BE2C (cell line): ENCODE results near the gene NCOA7.
"Not testable (repeated sequence)": the region's sequence is repeated elsewhere in the genome, so short reads cannot be mapped to it uniquely, and the experiment has no call there.

Experiments
- DNase-seq: peaks from one replicate; pipeline ENCODE4 v3.0.0-alpha.2; 2020
- H3K27me3 ChIP-seq: fragments of 250-450 bp; sonication (Bioruptor Pico); 2 replicates; pipeline ENCODE4 v1.5.1; 2020; ENCODE audit warnings: mild to moderate bottlenecking
- H3K36me3 ChIP-seq: fragments of 250-450 bp; sonication (Bioruptor Pico); 2 replicates; pipeline ENCODE4 v1.5.1; 2020; ENCODE audit warnings: mild to moderate bottlenecking
- H3K4me1 ChIP-seq: fragments of 250-450 bp; sonication (Bioruptor Pico); 2 replicates; pipeline ENCODE4 v1.5.1; 2020
- H3K4me3 ChIP-seq: 2 replicates; pipeline ENCODE4 v1.5.1; 2011; ENCODE audit warnings: low read depth, low read length
- H3K9me3 ChIP-seq: fragments of 250-450 bp; sonication (Bioruptor Pico); 2 replicates; pipeline ENCODE4 v1.5.1; 2020
- TF ChIP-seq, protein P1 (sequence below): IDR thresholded peaks from 2 replicates; pipeline ENCODE4 v1.5.1; 2012; ENCODE audit warnings: mild to moderate bottlenecking, low read depth, low read length

NCOA7 gene

DNA sequence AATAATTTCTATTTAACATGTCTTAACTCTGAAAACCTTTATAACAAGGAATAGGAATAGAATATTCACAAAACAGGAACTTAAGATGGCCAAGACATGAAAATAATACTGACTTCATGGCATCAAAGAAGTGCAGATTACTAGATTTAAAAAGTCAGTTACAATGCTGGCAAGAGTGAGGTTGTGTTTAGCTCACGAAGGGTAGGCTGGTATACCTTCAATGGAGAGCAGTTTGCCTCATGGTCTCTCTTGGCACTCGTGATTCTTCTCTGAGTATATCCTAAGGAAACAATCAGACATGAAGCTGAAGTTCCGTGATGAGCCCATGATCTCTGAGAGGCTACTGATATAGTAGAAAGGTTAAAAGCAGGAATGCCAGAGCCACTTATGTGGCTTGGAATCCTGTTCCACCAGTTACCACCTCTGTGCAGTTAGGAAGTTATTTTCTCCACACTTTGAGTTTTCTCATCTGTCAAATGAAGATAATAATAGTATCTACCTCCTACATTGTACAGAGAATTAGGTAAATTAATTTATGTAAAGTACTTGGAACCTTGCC is 7.2 kb downstream of the NCOA7 start:
- Histone ChIP-seq H3K9me3 (no peaks in the 10 kb centered on the region), H3K4me1 (peaks cover 54% of the 10 kb centered on the region), H3K36me3 (peaks cover 53% of the 10 kb centered on the region), H3K27me3 (no peaks in the 10 kb centered on the region), H3K4me3 (no peak overlapping the region)
- no peak for DNase-seq
- TF ChIP-seq, protein P1, sequence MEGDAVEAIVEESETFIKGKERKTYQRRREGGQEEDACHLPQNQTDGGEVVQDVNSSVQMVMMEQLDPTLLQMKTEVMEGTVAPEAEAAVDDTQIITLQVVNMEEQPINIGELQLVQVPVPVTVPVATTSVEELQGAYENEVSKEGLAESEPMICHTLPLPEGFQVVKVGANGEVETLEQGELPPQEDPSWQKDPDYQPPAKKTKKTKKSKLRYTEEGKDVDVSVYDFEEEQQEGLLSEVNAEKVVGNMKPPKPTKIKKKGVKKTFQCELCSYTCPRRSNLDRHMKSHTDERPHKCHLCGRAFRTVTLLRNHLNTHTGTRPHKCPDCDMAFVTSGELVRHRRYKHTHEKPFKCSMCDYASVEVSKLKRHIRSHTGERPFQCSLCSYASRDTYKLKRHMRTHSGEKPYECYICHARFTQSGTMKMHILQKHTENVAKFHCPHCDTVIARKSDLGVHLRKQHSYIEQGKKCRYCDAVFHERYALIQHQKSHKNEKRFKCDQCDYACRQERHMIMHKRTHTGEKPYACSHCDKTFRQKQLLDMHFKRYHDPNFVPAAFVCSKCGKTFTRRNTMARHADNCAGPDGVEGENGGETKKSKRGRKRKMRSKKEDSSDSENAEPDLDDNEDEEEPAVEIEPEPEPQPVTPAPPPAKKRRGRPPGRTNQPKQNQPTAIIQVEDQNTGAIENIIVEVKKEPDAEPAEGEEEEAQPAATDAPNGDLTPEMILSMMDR, result no peak

DNA sequence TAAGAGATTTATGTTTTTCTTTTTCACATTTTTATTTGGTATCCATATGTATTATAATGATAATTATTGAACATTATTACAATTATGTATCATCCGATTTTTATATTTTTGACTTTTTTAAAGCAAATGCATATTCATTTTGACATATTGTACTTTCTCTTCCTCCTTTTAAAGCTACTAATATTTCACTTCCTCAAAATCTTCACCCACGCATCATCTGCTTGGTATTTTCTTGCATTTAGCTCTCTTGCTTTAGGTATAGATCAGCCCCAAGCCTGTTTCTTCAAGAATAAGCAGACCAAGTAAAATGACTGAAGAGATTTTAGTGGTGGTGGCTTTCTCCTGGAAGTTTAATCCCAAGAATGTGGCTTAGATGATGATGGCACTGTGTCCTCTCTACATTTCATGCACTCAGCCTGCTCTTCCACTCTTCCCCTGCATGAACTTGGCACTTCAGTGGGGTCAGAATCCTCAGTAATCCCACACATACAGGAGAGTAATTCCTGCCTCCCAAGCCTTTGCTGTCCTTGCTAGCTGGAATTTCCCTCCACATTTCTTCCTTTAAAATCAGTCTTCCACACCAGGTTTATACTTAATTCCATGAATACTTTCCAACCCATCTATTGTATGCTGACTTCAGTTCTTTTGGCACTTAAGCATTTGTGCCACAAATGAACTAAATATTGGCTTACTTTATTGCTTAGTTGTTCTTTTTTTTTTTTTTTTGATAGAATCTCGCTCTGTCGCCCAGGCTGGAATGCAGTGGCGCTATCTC is 8.2 kb downstream of the NCOA7 start:
- Histone ChIP-seq H3K36me3 (peaks cover 55% of the 10 kb centered on the region), H3K27me3 (no peaks in the 10 kb centered on the region), H3K4me3 (no peak overlapping the region), H3K4me1 (peaks cover 61% of the 10 kb centered on the region), H3K9me3 (no peaks in the 10 kb centered on the region)
- TF ChIP-seq, protein P1, result no peak
- DNase-seq, result no peak

DNA sequence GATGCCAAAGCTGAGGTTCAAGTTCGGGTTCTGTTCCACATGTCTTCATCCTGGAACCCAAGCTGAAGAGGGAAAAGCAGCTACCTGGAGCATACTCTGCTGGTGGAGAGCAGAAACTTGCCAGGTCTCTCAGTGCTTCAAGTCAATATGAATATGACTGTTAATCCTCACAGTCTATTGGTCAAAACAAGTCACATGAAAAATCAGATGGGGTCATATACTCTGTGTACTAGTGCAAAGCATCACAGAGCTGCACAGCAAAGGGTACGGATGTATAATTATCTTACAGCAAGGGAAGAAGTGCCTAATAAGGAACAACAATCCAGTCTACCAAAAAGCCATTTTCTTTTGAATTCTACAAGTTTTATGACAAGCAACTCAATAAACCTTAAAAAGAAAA is 11.6 kb downstream of the NCOA7 start:
- no peak overlapping the region for H3K4me3 ChIP-seq
- H3K4me1 ChIP-seq, result peaks cover 46% of the 10 kb centered on the region
- TF ChIP-seq, protein P1, result no peak
- no peak for DNase-seq
- peaks cover 64% of the 10 kb centered on the region for H3K36me3 ChIP-seq
- H3K9me3 ChIP-seq, result no peaks in the 10 kb centered on the region
- no peaks in the 10 kb centered on the region for H3K27me3 ChIP-seq

DNA sequence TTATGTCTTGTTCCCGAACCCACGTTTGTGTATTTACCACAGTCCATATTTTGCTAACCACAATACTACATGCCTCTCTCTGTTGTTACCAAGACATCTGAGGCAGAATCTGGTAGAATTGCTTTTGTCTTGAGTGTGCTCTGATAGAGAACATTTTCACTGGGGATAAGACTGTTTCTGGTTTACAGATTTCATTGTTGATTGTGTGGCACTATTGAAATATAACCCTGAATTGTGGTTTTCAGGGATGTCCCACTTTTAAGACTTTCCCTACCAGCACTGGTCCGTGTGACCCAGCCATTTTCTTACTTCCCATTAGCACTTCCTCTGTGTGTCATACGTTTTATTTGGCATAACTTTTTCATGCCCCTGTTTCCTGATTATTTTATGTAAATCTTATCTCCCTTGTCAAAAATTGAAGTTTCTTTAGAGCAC is 12.2 kb downstream of the NCOA7 start:
- peaks cover 46% of the 10 kb centered on the region for H3K4me1 ChIP-seq
- H3K27me3 ChIP-seq, result no peaks in the 10 kb centered on the region
- DNase-seq, result no peak
- H3K36me3 ChIP-seq, result peaks cover 59% of the 10 kb centered on the region
- TF ChIP-seq, protein P1, result no peak
- H3K4me3 ChIP-seq, result no peak overlapping the region
- no peaks in the 10 kb centered on the region for H3K9me3 ChIP-seq

DNA sequence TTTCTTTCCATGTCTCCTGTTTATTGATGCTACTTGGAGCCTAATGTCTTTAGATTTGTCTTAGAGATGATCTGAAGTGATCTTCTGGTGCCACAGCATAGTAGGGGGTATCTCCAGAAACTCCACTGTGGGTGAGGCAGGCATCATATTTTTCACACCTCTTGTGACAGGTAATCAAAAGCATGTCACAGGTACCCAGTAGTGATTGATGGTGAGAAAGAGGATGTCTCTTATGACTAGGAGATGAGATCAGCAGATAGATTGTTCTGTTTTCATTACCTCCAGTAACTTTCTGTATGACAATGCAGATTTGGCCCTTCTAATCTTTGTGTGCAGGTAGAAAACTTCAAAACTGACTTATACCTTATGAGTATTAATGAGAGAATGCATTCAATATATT is 13.5 kb downstream of the NCOA7 start:
- TF ChIP-seq, protein P1, result no peak
- H3K4me1 ChIP-seq, result peaks cover 54% of the 10 kb centered on the region
- H3K9me3 ChIP-seq, result no peaks in the 10 kb centered on the region
- H3K4me3 ChIP-seq, result no peak overlapping the region
- no peaks in the 10 kb centered on the region for H3K27me3 ChIP-seq
- no peak for DNase-seq
- H3K36me3 ChIP-seq, result peaks cover 54% of the 10 kb centered on the region

DNA sequence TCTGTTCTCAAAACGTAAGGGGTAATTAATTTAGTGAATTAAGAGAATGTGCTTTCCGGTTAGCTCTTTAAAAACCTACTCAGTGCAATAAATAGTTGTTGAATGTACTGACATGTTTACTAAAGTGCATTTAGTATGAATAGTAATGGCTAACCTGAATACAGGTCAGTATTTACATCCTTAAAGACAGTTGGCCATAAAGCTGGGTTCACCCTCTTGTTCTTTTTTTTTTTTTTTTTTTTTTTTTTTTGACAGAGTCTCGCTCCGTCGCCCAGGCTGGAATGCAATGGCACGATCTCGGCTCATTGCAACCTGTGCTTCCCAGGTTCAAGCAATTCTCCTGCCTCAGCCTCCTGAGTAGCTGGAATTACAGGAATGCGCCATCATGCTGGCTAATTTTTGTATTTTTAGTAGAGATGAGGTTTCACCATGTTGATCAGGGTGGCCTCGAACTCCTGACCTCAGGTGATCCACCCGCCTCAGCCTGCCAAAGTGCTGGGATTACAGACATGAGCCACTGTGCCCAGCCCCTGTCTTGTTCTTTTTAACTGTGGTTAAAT is 14.2 kb downstream of the NCOA7 start:
- Histone ChIP-seq H3K36me3 (peaks cover 50% of the 10 kb centered on the region), H3K4me1 (peaks cover 61% of the 10 kb centered on the region)
- not testable (repeated sequence) for H3K27me3 ChIP-seq, DNase-seq, H3K4me3 ChIP-seq, H3K9me3 ChIP-seq
